Measurements from ENCODE around the gene POU2F3.

DNA sequence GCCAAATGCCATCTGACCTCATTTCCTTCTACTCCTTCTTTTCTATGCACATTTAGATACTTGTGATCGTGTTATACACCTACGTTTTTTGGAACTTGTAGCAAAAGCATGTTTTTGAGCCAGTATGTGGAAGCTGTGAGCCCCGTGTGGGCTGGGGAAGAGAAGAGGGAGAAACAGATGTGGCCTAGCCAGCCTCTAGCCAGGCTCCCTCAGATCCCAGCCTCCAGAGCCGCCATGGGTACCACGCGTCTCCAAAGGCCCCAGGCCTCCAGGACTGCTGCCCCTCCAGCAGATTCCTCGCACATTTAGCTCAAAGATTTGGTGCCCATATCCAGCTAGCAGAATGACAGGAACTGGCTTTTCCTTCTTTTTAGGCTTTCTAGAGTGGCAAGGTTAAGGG, 68.1 kb downstream of the POU2F3 start:
- TF ChIP-seq, protein P1, sequence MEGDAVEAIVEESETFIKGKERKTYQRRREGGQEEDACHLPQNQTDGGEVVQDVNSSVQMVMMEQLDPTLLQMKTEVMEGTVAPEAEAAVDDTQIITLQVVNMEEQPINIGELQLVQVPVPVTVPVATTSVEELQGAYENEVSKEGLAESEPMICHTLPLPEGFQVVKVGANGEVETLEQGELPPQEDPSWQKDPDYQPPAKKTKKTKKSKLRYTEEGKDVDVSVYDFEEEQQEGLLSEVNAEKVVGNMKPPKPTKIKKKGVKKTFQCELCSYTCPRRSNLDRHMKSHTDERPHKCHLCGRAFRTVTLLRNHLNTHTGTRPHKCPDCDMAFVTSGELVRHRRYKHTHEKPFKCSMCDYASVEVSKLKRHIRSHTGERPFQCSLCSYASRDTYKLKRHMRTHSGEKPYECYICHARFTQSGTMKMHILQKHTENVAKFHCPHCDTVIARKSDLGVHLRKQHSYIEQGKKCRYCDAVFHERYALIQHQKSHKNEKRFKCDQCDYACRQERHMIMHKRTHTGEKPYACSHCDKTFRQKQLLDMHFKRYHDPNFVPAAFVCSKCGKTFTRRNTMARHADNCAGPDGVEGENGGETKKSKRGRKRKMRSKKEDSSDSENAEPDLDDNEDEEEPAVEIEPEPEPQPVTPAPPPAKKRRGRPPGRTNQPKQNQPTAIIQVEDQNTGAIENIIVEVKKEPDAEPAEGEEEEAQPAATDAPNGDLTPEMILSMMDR (IDR thresholded peaks at IDR 0.05): no peak
- TF ChIP-seq POLR2AphosphoS5 (IDR thresholded peaks at IDR 0.05): no peak
- TF ChIP-seq POLR2A (IDR thresholded peaks at IDR 0.05): no peak

All from stomach (tissue), 4 donors.